GM18499 (cell line): ENCODE measurements around the gene CDKN1C.

Experiments used
- ATAC-seq: cut with Tn5 transposase; IDR thresholded peaks from one replicate; pipeline ENCODE4 v1.9.1; 2021; ENCODE audit warnings: moderate number of reproducible peaks; ENCODE audit not compliant: insufficient read depth, unreplicated experiment

The CDKN1C gene

DNA sequence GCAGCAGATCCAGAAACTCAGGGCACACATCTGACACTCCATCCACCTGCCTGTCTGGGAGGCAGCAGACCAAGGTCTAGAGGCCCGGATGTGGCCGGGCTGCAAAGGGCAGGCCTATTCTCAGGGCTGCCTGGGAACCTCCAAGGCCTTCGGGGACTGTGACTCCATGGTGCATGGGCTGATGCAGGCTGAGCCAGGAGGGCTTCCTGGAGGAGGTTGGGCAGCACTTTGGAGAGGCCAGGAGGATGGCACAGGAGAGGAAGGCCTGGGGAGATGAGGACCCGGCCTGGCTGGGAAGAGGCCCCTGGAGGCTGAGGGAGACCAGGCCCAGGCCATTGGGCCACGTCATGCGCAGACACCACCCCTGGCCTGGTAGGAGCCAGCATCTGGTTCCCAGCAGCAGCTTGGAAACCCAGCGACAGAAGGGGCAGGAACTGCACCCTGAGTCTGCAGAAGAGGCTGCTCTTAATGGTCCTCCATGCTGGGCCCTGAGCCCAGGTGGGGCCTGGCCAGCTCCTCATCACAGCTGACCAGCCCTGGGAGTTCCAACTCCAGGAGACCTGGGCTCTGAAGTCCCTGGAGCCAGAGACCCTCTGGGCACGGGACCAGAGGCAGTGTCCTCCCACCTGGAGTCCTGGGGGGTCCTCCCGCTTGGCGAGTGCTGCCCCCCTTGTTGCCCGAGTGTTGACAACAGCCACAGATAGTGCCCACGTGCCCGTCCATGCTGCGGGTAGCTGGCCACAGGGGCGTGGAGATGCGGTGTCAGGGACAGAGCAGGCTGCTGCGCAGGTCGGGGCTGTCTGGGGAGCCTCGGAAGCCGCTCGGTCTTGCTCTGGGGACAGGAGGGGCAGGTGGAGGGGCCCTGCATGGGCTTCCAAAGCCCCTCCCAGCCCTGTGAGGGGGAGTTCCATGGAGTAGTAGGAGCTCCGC, 38.1 kb upstream of the CDKN1C start:
- ATAC-seq = no peak

DNA sequence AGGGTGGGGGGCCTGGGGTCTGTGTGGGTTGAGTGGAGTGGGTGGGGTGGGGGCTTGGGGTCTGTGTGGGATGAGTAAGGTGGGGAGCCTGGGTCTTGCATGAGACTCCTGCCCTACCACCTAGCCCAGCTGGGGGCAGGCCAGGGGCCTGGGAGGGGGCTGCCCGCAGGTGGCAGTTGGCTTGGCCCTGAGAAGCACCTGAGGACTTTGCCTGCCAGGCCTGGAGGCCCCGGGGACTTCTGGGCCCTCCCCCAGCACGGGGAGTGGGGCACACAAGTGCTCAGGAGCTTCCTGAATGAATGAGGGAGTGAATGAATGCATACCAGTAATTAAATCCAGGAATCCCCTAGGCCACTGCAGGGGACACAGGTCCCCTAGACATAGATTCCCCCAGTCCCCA, 37.1 kb upstream of the CDKN1C start:
- no peak for ATAC-seq

DNA sequence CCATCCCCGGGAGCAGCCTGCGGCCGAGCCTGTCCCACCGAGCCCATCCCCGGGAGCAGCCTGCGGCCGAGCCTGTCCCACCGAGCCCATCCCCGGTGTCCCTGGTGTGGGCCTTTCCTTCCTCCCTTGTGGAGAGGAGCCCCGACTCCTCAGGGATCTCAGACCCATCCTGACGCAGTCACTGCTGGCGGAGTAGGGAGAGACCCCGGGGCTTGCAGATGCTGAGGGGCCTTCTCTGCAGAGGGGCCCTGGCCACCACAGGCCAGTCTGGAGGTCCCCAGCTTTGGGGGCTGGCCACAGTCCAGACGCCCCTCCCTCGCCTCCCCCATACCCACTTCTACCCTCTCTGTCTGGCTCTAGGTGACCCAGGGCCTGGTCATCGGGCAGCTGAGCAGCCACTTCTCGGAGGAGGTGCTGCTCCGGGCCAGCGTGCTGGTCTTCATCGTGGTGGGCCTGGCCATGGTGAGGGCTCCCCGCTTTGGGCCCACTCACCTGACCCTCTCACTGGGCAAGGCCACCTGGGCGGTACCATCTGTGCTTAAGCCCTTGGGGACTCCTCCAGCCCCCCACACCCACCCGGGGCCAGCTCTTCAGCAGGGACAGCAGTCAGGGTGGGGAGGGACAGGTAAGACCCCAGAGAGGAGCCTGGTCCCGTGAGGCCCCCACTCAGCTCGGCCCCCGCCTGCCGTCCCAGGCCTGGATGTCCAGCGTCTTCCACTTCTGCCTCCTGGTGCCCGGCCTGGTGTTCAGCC, 36.3 kb upstream of the CDKN1C start:
- ATAC-seq = no peak

DNA sequence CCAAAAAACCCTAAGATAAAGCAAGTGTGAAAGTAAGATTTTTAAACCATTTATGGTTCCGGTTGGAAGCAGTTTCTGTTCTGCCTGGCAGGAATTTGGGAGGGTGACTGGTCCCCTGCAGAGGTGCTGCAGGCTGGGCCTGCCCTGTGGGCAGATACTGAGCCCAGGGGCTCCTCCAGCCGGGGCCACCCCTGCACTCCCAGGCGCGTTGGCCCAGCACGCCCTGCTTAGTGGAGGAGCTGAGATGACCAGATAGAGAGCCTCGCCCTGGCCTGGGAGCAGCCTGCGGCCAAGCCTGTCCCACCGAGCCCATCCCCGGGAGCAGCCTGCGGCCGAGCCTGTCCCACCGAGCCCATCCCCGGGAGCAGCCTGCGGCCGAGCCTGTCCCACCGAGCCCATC, 35.7 kb upstream of the CDKN1C start:
- ATAC-seq = no peak

DNA sequence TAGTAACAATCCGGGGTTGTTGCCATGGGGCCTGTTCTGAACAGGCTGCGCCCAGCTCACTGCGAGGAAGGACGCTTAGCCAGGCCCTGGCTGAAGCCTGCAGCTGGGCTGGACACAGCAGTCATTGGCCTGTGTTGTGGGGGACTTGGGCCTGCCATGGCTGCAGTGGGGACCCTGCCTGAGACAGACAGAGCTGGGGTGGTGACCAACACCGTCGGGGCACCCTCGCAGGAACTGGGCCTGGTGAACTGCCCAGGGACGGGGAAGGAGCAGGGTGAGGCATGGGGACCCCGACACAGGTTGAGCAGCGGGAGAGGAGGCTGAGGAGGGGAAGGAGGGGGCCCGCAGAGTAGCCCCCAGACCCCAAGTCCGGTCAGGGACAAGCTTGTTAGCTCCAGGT, 34.8 kb upstream of the CDKN1C start:
- no peak for ATAC-seq

DNA sequence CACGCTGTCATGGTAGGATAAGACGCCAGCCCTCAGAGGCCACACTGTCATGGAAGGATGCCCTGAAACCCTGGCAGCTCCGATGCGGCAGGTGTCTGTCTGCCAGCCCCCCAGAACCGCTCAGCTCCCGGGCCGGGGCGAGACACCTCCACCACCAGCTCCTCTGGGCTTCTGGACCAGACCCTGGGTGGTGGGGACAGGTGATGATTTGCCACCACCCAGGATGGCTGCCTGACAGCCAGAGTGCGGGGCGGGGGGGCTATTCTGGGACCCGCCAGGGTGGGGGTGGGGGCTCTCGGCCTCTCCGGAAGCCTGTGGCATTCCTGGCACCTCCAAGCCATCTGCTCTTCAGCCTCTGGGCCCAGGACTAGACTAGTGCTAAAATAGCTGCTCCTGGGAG, 34.3 kb upstream of the CDKN1C start:
- no peak for ATAC-seq

DNA sequence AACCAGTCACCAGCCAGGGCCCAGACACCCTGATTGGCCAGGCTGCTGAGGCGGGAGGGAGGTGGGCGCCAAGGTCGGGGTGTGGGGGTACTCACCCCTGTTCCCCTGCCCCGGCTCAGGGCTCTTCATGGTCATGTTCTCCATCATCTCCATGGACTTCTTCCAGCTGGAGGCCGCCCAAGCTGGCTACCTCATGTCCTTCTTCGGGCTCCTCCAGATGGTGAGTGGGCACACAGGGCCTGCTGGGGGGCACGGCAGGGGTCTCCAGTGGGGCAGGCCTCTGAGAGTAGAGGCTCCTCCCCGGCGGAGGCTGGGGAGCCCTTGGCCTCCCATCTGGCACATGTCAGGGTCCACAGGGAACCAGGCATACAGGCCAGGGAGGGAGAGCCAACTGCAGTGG, 33.6 kb upstream of the CDKN1C start:
- ATAC-seq = no peak

DNA sequence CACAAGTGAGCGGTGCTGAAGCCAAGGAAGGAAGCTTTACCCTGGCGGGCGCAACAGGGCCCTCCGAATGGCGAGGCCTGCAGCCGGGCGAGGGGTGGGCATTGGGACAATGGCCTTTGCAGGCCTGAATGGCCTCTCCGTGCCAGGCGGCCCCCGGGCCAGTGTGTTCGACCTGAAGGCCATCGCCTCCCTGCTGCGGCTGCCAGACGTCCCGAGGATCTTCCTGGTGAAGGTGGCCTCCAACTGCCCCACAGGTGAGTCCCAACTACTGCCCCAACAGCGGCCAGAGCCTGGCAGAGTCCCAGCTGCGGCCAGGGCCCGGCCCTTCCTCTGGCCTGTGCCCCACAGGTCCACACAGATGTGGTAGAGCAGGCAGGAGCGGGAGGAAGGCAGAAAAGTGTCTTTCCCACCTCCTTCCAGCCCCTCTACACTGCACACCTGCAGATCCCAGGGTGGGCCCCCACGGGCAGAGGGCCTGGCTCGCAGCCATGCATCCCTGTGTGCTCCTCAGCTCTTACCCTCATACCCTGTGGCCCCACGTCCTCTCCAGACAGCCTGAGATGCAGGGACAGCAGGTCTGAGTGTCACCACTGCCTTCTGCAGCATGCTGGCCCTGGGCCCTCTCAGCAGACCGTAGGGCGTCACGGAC, 32.4 kb upstream of the CDKN1C start:
- no peak for ATAC-seq

DNA sequence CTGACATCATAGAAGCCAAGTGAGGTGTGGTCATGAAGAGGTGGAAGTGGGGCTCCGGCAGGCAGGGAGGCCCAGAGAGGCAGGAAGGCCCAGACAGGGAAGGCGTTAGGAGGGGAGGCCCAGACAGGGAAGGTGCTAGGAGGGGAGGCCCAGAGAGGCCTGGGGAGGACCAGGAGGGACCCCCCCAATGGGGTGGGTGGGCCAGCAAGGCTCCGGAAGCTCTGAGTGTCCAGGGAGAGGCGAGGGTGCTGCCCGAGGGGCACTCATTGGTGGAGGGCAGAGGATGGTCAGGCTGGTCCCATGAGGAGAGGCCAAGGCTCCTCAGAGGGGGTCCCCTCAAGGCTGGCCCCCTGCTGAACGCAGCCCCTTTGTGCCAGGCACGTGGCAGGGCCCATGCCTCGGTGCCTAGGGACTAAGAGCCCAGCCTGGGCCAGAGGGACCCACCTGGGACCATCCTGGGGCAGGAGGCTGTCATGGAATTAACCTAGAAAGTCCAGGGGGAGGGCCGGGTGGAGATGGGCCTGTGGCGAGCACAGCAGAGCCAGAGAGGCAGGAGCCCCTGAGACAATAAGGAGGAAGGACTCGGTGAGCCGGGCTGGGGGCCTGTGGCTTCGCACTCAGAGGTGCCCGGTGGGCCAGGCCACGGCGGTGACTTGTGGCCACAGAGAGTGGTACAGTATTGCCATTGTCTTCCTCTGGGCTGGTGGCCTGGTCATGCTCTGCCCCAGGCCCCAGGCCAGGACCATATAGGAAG, 31.5 kb upstream of the CDKN1C start:
- no peak for ATAC-seq

DNA sequence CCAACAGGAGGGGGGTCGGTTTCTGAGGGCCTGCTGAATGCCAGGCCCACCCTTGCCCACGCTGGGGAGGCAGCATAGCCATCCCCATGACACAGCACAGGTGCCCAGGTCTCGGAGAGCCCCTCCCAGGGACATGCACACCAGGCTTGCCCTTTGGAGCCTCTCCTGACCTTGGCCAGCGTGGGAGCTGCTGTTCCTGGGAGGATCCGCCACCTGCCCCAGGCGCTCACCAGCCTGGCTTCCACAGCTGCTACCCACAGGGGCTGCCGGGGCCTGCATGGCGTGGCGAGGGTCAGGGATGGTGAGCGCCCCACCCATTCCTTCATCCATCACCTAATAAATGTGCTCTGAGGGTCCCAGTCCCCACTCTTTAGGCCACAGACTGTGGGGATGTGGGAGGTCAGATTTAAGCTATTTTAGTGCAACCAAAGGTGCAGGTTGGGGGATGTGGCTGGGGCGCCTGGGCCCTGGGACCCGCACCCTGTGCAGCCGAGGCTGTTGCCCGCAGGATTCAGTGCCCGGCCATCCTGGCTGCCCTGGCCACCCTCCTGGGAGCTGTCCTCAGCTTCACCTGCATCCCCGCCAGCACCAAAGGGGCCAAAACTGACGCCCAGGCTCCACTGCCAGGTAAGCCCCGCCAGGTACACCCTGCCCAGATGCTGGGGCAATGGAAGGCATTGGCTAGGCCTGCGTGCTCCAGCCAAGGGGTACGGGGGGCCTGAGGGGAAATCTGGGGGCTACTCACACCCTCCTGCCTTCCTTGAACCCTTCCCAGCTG, 30.7 kb upstream of the CDKN1C start:
- ATAC-seq = no peak

DNA sequence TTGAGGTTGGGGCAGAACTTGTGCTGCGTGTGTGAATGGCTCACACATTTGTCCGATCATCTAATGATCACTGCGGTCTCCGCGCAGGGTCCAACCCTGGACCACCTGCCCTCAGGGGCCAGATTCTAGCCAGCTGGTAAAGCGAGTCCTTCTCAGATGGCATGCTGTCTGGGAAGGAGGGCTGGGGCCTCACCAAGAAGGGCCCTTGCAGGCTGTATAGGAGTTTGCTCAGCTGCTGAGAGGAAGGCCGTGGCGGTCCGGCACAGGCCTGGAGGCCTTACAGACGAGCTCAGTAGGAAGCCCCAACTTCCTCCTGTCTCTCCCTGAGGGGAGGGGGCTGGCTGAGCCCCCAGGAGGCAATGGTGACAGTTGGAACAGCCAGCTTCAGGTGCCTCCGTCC, 29.9 kb upstream of the CDKN1C start:
- no peak for ATAC-seq

DNA sequence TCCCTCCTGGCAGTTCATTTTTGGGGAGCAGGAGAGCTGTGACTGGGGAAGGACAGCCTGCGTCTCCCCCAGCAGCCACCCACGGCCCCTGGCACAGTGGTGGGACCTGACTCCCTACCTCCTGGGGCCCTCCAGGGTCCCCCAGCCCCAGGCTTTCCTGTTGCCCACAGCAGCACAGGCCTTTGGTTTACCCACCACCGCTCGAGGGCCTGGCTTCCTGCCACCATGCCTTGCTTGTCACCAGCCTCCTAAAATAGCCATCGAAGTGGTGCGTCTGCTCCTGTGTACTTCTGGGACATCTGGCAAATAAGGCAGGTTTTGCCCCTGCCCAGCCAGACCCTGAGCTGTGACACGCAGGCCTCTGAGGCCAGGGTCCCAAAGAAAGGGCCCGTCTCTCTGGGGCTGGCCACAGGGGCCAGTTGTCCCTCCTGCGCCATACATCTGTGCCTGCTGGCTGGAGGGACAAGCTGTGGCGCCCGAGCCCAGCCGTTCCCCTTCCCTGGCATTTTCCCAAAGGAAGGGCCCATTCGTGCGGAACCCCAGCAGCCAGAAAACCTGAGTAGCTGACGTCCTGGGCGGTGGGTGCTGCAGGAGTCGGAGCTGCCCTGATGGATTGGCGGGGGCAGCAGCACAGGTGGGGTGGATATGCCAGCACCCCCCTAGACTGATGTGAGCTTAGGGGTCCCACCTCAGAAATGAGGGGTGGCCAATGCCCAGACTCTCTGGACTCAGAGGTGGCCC, 29.1 kb upstream of the CDKN1C start:
- no peak for ATAC-seq

DNA sequence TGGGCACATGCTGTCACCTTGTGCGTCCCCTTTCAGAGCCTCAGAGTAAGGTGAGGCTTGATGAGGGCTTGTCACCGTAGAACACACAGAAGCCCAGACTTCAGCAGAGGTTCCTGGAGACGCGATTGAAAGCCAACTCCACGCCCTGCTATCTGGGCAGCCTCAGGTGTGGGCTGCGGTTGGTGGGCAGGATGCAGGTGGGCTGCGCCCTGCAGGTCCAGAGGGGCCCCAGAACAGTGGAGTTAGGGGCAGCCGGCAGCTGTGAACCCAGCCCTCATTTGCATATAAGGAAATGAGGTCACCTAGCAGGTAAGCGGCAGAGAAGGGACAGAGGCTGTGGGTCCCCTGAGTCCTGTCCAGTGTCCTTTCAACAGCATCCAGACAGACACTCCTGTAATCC, 28.2 kb upstream of the CDKN1C start:
- ATAC-seq = no peak

DNA sequence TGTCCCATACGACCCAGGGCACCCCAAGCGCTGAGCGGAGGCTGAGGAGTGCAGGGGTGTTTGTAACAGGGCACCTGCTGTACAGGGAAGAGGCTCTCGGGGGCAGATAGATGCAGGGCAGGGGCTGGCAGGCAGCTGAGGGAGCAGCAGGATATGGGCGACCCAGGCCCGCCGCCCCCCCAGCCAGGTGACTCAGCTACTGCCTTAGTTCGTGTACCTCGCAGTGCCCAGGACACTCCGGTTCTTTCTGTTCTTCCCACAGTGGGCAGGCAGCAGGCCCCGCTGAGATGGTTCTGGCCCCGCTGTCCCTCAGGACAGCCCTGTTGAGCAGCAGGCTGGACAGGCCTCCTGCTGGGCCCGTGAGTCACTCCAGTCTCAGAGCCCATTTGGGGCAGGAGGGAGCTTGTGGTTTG, 27.4 kb upstream of the CDKN1C start:
- ATAC-seq = no peak

DNA sequence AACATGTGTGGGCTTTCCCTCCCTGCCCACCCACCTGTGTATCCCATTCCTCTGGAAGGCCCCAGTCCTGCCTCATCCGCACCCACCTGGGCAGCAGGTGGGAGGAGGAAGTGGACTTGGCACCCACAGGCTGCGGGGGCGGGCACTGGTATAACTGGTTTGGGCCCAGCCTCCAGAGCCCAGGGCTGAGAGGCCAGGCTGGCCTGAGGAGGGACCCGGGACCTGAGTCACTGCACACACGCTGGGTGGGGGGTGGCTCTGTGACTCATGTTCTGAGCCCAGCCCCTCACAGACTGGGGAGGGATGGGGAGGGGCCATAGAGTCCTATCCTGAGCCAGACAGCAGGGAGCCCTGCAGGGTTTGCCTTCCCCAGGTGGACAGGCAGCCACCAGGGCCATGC, 26.9 kb upstream of the CDKN1C start:
- no peak for ATAC-seq

DNA sequence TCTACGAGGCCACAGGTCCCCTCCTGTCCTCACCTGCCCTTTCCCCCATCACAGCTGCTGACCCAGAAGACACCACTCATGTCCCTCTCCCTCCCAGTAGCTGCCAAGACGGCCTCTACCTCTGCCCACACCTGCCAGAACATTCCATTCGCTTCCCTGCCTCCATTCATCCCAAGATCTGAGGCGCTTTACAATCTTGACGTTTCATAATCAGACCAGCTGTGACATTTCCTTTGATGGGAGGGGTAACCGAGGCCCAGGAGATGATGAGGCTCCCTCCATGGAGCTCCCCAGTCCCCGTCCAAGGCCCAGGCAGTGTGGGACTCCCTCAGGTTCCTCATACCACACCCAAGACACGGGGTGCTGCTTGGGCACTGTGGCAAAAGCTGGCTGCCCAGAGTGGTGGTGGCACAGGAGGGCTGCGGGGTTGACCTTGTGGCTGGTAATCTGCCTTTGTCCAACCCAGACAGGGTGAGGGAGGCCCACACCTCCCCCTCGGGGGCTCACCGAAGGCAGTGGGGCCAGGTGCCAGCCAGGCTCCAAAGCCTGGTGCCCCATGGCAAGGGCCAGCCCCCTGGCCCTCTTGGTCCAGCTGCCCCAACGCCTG, 26.3 kb upstream of the CDKN1C start:
- no peak for ATAC-seq

DNA sequence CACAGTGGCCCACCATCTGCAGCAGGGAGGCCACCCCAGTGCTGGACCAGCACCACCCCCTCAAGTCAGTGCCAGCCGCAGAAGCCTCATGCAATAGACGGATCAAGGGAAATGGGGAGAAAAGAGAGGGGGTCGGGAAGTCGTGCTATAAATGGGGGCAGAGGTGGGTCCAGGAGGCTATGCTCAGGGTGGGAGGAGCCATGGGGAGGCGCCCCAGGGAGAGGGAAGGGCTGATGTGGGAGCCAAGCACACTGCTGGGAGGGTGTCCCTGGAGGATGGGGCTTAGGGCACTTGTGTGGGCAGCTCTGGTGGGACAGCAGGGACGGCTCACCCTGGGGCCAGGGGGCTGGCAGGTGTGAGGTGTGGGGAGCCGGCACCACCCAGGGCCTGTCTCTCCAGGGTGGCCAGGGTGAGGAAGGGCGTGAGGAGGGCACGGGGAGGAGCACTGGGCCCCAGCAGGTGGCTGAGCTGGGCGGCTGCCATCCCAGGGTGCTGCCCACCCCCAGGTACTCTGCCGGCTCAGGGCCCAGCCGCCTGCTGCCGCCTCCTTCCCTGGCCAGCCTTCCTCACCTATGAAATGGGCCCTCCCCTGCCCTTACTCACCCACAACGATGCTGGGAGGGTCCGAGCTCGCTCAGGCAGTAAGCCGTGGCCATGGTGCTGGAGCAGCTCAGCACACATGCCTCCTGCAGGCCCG, 25.7 kb upstream of the CDKN1C start:
- no peak for ATAC-seq

DNA sequence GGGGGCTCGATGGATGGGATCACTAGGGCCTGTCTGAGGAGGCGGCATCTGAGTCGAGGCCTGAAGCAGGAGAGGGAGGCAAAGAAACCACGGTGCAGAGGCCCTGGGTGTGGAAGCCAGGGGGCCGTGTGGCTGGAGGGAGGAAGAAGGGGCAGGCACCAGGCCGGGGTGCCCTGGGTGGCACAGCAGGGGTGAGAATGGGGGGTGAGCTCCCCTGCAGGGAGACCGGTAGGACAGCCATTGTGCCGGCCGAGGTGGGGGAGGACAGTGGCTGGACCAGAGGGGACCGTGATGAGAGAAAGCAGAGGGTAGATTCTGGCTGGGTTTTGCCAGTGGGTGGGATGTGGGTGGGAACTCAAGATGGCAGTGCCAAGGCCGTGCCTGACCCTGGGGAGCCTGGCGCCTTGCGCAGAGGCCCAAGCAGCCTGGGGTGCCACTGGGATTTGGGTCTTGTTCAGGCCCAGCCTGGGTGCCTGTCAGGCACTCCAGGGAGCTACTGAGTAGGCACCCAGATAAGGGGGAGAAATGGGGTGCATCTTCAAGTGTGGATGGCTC, 24.9 kb upstream of the CDKN1C start:
- ATAC-seq = no peak
